22Rv1 (cell line): Measurements from ENCODE around the gene HS1BP3.

Source experiments
- CTCF ChIP-seq: fragments of 450-650 bp; IDR thresholded peaks from 2 replicates; pipeline ENCODE4 v1.5.1; 2017; ENCODE audit warnings: mild to moderate bottlenecking
- ZFX ChIP-seq: fragments of 450-650 bp; IDR thresholded peaks from 2 replicates; pipeline ENCODE4 v1.6.1; 2017; ENCODE audit warnings: antibody characterized with exemption, borderline replicate concordance

- TF ChIP-seq CTCF (no peak), ZFX (no peak)
These were observed 12.9 kb downstream of the HS1BP3 start for GRCh38 chr2:20638014-20638413.
